GM20000 (cell line): ENCODE results near the gene CCDC158.

Source experiments
- DNase-seq: peaks from one replicate; pipeline ENCODE4 v3.0.0; 2012; ENCODE audit warnings: low spot score
- TF ChIP-seq, protein P1 (sequence below): IDR thresholded peaks from 2 replicates; pipeline ENCODE4 v1.5.1; 2012; ENCODE audit warnings: mild to moderate bottlenecking, control low read depth; ENCODE audit errors: extremely low read depth, missing control alignments

The CCDC158 gene

DNA sequence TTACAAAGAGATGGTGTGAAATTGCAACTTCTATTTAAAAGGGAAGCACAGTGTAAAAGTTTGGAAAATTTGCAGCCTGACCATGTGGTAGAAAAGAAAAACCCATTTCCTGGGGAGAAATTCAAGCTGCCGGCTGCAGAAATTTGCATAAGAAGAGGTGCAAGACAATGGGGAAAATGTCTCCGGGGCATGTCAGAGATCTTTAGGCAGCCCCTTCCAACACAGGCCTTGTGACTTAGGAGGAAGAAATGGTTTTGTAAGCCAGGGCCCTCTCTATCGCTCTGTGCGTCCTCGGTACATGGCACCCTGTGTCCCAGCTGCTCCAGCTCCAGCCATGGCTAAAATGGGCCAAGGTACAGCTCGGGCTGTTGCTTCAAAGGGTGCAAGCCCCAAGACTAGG, 40.4 kb downstream of the CCDC158 start:
- DNase-seq, result no peak
- TF ChIP-seq, protein P1, sequence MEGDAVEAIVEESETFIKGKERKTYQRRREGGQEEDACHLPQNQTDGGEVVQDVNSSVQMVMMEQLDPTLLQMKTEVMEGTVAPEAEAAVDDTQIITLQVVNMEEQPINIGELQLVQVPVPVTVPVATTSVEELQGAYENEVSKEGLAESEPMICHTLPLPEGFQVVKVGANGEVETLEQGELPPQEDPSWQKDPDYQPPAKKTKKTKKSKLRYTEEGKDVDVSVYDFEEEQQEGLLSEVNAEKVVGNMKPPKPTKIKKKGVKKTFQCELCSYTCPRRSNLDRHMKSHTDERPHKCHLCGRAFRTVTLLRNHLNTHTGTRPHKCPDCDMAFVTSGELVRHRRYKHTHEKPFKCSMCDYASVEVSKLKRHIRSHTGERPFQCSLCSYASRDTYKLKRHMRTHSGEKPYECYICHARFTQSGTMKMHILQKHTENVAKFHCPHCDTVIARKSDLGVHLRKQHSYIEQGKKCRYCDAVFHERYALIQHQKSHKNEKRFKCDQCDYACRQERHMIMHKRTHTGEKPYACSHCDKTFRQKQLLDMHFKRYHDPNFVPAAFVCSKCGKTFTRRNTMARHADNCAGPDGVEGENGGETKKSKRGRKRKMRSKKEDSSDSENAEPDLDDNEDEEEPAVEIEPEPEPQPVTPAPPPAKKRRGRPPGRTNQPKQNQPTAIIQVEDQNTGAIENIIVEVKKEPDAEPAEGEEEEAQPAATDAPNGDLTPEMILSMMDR, result no peak

GRCh38 chr4:76377911-76378310, 43.0 kb downstream of the CCDC158 start:
- TF ChIP-seq, protein P1, result peak; percentile 22
- DNase-seq, result peak; percentile 40

DNA sequence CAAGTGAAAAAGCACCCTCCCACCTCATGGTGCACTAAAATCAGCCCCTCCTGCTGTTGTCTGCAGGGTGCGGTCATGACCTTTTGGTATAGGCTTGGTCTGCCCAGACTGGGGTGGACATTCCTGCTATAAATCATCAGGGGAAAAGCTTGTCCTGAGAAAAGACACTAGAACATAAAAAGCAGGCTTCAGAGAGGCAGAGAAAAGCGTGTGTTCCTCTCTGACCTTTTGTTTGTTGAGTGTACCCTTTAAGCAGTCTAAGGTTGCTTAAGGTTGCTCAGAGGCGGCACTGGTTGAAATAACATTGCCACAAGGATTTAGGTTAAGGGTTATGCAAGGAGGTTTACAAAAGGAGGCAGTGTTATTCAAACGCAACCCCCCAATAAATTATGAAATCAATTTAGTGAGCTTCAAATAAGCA, 43.5 kb downstream of the CCDC158 start:
- TF ChIP-seq, protein P1, result no peak
- DNase-seq, result no peak

DNA sequence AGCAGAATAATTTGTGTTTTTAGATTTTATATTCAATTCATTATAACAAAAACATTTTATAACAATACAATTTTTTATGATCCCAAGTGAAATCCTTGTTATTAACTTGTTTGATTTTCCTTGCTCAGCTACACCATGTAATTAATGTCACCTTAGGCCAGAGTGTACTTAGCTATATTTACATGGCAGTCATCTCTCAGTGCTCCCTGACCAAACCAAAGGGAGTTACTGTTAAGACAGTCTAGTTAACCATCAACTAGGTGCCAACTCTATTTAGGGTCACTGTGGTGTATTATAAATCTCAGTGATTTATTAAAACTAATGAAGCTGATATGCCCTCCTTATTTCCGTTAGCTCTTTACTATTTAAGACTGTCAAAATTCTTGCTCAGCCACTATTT, 44.4 kb downstream of the CCDC158 start:
- TF ChIP-seq, protein P1, result no peak
- DNase-seq, result no peak

- DNase-seq, result no peak
- TF ChIP-seq, protein P1, result no peak
Observed at GRCh38 chr4:76375703-76376102, 45.2 kb downstream of the CCDC158 start.

GRCh38 chr4:76374798-76375197, 46.1 kb downstream of the CCDC158 start:
- TF ChIP-seq, protein P1, result no peak
- DNase-seq, result no peak

GRCh38 chr4:76373919-76374552, 46.9 kb downstream of the CCDC158 start:
- no peak for DNase-seq
- TF ChIP-seq, protein P1, result no peak
